Measurements from ENCODE around the gene DYRK3.

DNA sequence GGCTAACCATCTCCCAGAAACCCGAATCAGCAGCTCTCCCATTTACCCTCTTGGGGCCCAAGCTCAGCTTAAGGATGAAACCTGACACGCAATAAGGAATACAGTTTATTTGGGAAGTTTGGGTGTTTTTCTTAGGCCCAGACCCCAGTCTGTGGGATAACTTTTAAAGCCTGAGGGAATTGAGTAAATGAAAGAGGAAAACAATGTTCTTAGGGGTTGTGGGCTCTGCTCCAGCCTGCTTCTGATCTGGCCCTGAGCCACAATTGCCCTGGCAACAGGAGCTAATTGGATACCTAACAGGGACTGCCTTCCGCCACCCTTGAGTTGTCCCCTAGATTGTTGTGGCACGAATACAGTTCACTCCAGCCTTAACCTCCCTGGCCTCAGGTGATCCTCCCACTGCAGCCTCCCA lies 20.1 kb downstream of the DYRK3 start:
- TF ChIP-seq, protein P1, sequence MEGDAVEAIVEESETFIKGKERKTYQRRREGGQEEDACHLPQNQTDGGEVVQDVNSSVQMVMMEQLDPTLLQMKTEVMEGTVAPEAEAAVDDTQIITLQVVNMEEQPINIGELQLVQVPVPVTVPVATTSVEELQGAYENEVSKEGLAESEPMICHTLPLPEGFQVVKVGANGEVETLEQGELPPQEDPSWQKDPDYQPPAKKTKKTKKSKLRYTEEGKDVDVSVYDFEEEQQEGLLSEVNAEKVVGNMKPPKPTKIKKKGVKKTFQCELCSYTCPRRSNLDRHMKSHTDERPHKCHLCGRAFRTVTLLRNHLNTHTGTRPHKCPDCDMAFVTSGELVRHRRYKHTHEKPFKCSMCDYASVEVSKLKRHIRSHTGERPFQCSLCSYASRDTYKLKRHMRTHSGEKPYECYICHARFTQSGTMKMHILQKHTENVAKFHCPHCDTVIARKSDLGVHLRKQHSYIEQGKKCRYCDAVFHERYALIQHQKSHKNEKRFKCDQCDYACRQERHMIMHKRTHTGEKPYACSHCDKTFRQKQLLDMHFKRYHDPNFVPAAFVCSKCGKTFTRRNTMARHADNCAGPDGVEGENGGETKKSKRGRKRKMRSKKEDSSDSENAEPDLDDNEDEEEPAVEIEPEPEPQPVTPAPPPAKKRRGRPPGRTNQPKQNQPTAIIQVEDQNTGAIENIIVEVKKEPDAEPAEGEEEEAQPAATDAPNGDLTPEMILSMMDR (conservative IDR thresholded peaks at IDR 0.05 in 1 of 2, IDR thresholded peaks at IDR 0.05 in 1 of 2; ENCODE audit: extremely low read depth in 1 of 2, insufficient read depth in 1 of 2, low read depth in 1 of 2, low read length in 2 of 2): no peak
- TF ChIP-seq EZH2 (IDR thresholded peaks at IDR 0.05; ENCODE audit: borderline replicate concordance, low read length): no peak

Data from mammary epithelial cell (primary cell).